HepG2 (cell line): ENCODE data around the gene ITPK1. TPM values are rescaled to one million over a fixed set of nuclear protein-coding genes. Genes with fewer than 3 reads are reported as not detected.

Source experiments
- FOXP1 ChIP-seq, 2 experiments: fragments of 450-650 bp in 1 of 2; IDR thresholded peaks; 2 replicates each; pipeline ENCODE4 v1.6.1; 2017 to 2018; ENCODE audit warnings: antibody characterized with exemption in 1 of 2
- HOXA5 ChIP-seq: sonication (generic); formaldehyde crosslinking; IDR thresholded peaks from 2 replicates; pipeline ENCODE4 v1.4.0; 2020; ENCODE audit warnings: missing genetic modification reagents
- MED13 ChIP-seq: sonication (generic); formaldehyde crosslinking; IDR thresholded peaks from 2 replicates; pipeline ENCODE4 v1.5.0; 2020; ENCODE audit warnings: missing genetic modification reagents
- MEF2D ChIP-seq: sonication (generic); formaldehyde crosslinking; IDR thresholded peaks from 2 replicates; pipeline ENCODE4 v1.5.1; 2020; ENCODE audit warnings: mild to moderate bottlenecking, missing genetic modification reagents
- MTA1 ChIP-seq: sonication (generic); formaldehyde crosslinking; IDR thresholded peaks from 2 replicates; pipeline ENCODE4 v1.4.0; 2020; ENCODE audit warnings: missing genetic modification reagents, mild to moderate bottlenecking, borderline replicate concordance
- MXD4 ChIP-seq: IDR thresholded peaks from 2 replicates; pipeline ENCODE4 v1.6.1; 2016; ENCODE audit warnings: mild to moderate bottlenecking, missing biosample characterization, missing genetic modification reagents
- SMAD1 ChIP-seq: sonication (generic); formaldehyde crosslinking; IDR thresholded peaks from 2 replicates; pipeline ENCODE4 v1.4.0; 2020; ENCODE audit warnings: missing genetic modification reagents, low read depth, mild to moderate bottlenecking, borderline replicate concordance
- SOX5 ChIP-seq: IDR thresholded peaks from 2 replicates; pipeline ENCODE4 v1.6.1; 2016; ENCODE audit warnings: borderline replicate concordance
- ZNF577 ChIP-seq: sonication (generic); formaldehyde crosslinking; IDR thresholded peaks from 2 replicates; pipeline ENCODE4 v1.4.0; 2020; ENCODE audit warnings: mild to moderate bottlenecking, low read depth, missing genetic modification reagents, borderline replicate concordance
- ZNF674 ChIP-seq: sonication (generic); formaldehyde crosslinking; IDR thresholded peaks from 2 replicates; pipeline ENCODE4 v1.5.0; 2020; ENCODE audit warnings: low read depth, mild to moderate bottlenecking, missing genetic modification reagents
- ZNF720 ChIP-seq: sonication (generic); formaldehyde crosslinking; IDR thresholded peaks from 2 replicates; pipeline ENCODE4 v1.4.0; 2020; ENCODE audit warnings: missing genetic modification reagents
- ZNF878 ChIP-seq: sonication (generic); formaldehyde crosslinking; IDR thresholded peaks from 2 replicates; pipeline ENCODE4 v1.8.1; 2023; ENCODE audit warnings: mild to moderate bottlenecking, missing genetic modification reagents, moderate library complexity
- ZNF879 ChIP-seq: sonication (generic); formaldehyde crosslinking; IDR thresholded peaks from 2 replicates; pipeline ENCODE4 v1.8.1; 2023; ENCODE audit warnings: missing genetic modification reagents
- polyA plus RNA-seq, 8 experiments: library from polyadenylated mRNA; depleted of rRNA in 3 of 8; stranded (reverse) in 7 of 8; unstranded in 1 of 8; fragments of >200 nt; fragmentation: Illumina TruSeq in 4 of 8; extraction: Trizol in 4 of 8; gene quantifications; 2 replicates each; pipeline versions ENCODE4 v1.2.1 to v1.2.3, GENCODE V29; 2011 to 2016; ENCODE audit warnings: low read depth in 4 of 8, missing spikeins in 1 of 8, mixed read lengths in 1 of 8; ENCODE audit not compliant: insufficient read depth in 1 of 8
- total RNA-seq, 5 experiments: library from RNA; depleted of rRNA; stranded (reverse); fragments of >200 nt; fragmentation: Illumina TruSeq; extraction: Trizol; gene quantifications; 2 replicates each; pipeline ENCODE4 v1.2.3, GENCODE V29; 2016; ENCODE audit warnings: low read depth in 1 of 5
- TF ChIP-seq, protein P1 (sequence below): sonication (generic); formaldehyde crosslinking; IDR thresholded peaks from 2 replicates; pipeline ENCODE4 v1.9.0; 2021; ENCODE audit warnings: mild to moderate bottlenecking, missing genetic modification reagents
- TF ChIP-seq, protein P2 (sequence below): sonication (generic); formaldehyde crosslinking; IDR thresholded peaks from 2 replicates; pipeline ENCODE4 v1.5.0; 2020; ENCODE audit warnings: mild to moderate bottlenecking, missing genetic modification reagents, borderline replicate concordance
- TF ChIP-seq, protein P3 (sequence below): sonication (generic); formaldehyde crosslinking; IDR thresholded peaks from 2 replicates; pipeline ENCODE4 v1.4.0; 2020; ENCODE audit warnings: missing genetic modification reagents, mild to moderate bottlenecking, borderline replicate concordance
- TF ChIP-seq, protein P4 (sequence below): sonication (generic); formaldehyde crosslinking; IDR thresholded peaks from 2 replicates; pipeline ENCODE4 v1.4.0; 2020; ENCODE audit warnings: low read depth, mild to moderate bottlenecking, missing genetic modification reagents

ITPK1 gene
- total and polyA plus RNA-seq, 2 of the 13 experiments (the other 11 are each of a cell fraction or from before 2014, with no cell fraction given), result 20.5 to 47.5 TPM

DNA sequence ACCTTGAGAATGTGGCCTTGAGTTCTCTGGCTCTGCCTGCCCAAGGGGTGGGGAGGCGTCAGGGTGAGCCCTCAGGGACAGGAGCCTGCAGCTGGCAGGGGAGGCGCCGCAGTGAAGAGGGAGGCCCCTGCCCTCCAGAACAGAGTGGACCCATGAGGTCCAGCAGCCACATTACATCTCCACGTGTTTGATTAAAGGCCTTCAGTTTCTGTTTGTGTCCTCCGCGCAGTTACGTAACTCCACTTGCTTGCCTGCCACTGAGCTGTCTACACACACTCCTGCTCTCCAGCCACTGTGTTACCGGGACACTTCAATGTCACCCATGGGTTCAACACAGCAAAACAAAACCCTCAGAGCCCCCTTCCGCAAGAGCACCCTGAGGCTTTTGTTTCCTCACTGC, 122.4 kb downstream of the ITPK1 start (continued):
- TF ChIP-seq, protein P1, sequence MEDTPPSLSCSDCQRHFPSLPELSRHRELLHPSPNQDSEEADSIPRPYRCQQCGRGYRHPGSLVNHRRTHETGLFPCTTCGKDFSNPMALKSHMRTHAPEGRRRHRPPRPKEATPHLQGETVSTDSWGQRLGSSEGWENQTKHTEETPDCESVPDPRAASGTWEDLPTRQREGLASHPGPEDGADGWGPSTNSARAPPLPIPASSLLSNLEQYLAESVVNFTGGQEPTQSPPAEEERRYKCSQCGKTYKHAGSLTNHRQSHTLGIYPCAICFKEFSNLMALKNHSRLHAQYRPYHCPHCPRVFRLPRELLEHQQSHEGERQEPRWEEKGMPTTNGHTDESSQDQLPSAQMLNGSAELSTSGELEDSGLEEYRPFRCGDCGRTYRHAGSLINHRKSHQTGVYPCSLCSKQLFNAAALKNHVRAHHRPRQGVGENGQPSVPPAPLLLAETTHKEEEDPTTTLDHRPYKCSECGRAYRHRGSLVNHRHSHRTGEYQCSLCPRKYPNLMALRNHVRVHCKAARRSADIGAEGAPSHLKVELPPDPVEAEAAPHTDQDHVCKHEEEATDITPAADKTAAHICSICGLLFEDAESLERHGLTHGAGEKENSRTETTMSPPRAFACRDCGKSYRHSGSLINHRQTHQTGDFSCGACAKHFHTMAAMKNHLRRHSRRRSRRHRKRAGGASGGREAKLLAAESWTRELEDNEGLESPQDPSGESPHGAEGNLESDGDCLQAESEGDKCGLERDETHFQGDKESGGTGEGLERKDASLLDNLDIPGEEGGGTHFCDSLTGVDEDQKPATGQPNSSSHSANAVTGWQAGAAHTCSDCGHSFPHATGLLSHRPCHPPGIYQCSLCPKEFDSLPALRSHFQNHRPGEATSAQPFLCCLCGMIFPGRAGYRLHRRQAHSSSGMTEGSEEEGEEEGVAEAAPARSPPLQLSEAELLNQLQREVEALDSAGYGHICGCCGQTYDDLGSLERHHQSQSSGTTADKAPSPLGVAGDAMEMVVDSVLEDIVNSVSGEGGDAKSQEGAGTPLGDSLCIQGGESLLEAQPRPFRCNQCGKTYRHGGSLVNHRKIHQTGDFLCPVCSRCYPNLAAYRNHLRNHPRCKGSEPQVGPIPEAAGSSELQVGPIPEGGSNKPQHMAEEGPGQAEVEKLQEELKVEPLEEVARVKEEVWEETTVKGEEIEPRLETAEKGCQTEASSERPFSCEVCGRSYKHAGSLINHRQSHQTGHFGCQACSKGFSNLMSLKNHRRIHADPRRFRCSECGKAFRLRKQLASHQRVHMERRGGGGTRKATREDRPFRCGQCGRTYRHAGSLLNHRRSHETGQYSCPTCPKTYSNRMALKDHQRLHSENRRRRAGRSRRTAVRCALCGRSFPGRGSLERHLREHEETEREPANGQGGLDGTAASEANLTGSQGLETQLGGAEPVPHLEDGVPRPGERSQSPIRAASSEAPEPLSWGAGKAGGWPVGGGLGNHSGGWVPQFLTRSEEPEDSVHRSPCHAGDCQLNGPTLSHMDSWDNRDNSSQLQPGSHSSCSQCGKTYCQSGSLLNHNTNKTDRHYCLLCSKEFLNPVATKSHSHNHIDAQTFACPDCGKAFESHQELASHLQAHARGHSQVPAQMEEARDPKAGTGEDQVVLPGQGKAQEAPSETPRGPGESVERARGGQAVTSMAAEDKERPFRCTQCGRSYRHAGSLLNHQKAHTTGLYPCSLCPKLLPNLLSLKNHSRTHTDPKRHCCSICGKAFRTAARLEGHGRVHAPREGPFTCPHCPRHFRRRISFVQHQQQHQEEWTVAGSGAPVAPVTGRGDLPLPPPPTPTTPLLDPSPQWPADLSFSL (CRISPR knock-in tag), result no peak
- no peak for TF ChIP-seq ZNF879 (CRISPR knock-in tag)
- peak; percentile 41; the same call in 1 of the 2 replicates for TF ChIP-seq SOX5 (CRISPR knock-in tag)
- no peak for TF ChIP-seq MEF2D (CRISPR knock-in tag)
- TF ChIP-seq ZNF878 (CRISPR knock-in tag), result no peak
- no peak for TF ChIP-seq ZNF577 (CRISPR knock-in tag)
- TF ChIP-seq, protein P2, sequence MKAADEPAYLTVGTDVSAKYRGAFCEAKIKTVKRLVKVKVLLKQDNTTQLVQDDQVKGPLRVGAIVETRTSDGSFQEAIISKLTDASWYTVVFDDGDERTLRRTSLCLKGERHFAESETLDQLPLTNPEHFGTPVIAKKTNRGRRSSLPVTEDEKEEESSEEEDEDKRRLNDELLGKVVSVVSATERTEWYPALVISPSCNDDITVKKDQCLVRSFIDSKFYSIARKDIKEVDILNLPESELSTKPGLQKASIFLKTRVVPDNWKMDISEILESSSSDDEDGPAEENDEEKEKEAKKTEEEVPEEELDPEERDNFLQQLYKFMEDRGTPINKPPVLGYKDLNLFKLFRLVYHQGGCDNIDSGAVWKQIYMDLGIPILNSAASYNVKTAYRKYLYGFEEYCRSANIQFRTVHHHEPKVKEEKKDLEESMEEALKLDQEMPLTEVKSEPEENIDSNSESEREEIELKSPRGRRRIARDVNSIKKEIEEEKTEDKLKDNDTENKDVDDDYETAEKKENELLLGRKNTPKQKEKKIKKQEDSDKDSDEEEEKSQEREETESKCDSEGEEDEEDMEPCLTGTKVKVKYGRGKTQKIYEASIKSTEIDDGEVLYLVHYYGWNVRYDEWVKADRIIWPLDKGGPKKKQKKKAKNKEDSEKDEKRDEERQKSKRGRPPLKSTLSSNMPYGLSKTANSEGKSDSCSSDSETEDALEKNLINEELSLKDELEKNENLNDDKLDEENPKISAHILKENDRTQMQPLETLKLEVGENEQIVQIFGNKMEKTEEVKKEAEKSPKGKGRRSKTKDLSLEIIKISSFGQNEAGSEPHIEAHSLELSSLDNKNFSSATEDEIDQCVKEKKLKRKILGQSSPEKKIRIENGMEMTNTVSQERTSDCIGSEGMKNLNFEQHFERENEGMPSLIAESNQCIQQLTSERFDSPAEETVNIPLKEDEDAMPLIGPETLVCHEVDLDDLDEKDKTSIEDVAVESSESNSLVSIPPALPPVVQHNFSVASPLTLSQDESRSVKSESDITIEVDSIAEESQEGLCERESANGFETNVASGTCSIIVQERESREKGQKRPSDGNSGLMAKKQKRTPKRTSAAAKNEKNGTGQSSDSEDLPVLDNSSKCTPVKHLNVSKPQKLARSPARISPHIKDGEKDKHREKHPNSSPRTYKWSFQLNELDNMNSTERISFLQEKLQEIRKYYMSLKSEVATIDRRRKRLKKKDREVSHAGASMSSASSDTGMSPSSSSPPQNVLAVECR (CRISPR knock-in tag), result peak; percentile 63
- TF ChIP-seq SMAD1 (CRISPR knock-in tag), result no peak
- TF ChIP-seq MTA1 (CRISPR knock-in tag), result no peak
- TF ChIP-seq HOXA5 (CRISPR knock-in tag), result no peak
- no peak for TF ChIP-seq FOXP1 (IDR thresholded peaks at IDR 0.05)
- TF ChIP-seq FOXP1 (CRISPR knock-in tag; IDR thresholded peaks at IDR 0.05), result peak; percentile 10; the same call in 1 of the 2 replicates
- TF ChIP-seq MED13 (CRISPR knock-in tag), result no peak
- TF ChIP-seq, protein P3, sequence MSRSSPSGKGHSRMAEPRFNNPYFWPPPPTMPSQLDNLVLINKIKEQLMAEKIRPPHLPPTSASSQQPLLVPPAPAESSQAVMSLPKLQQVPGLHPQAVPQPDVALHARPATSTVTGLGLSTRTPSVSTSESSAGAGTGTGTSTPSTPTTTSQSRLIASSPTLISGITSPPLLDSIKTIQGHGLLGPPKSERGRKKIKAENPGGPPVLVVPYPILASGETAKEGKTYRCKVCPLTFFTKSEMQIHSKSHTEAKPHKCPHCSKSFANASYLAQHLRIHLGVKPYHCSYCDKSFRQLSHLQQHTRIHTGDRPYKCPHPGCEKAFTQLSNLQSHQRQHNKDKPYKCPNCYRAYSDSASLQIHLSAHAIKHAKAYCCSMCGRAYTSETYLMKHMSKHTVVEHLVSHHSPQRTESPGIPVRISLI (CRISPR knock-in tag), result peak; percentile 20; the same call in 1 of the 2 replicates
- TF ChIP-seq MXD4 (CRISPR knock-in tag), result 0 out of 2 replicates have a peak, but pooled peaks have one; percentile 42
- no peak for TF ChIP-seq ZNF674 (CRISPR knock-in tag)
- TF ChIP-seq, protein P4, sequence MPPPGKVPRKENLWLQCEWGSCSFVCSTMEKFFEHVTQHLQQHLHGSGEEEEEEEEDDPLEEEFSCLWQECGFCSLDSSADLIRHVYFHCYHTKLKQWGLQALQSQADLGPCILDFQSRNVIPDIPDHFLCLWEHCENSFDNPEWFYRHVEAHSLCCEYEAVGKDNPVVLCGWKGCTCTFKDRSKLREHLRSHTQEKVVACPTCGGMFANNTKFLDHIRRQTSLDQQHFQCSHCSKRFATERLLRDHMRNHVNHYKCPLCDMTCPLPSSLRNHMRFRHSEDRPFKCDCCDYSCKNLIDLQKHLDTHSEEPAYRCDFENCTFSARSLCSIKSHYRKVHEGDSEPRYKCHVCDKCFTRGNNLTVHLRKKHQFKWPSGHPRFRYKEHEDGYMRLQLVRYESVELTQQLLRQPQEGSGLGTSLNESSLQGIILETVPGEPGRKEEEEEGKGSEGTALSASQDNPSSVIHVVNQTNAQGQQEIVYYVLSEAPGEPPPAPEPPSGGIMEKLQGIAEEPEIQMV (CRISPR knock-in tag), result 0 out of 2 replicates have a peak, but pooled peaks have one; percentile 38
- TF ChIP-seq ZNF720 (CRISPR knock-in tag), result no peak
